Measurements from ENCODE around the gene PEAK3. TPM values are rescaled to one million over a fixed set of nuclear protein-coding genes. Genes with fewer than 3 reads are reported as not detected.

PEAK3 gene
- 0.52 TPM for total RNA-seq

- peaks cover 47% of the 10 kb centered on the region for H3K4me1 ChIP-seq (ENCODE audit: insufficient read depth, low read length)
- H3K4me3 ChIP-seq (ENCODE audit: low read length): peak within 1 kb of the TSS; percentile 43
- no peaks in the 10 kb centered on the region for H3K27me3 ChIP-seq (ENCODE audit: insufficient read depth, low read length)
- no peaks in the 10 kb centered on the region for H3K9me3 ChIP-seq (ENCODE audit: low read depth, low read length)
Measured at GRCh38 chr19:2282062-2282861, at the start of gene PEAK3. TSS of gene PEAK3 (minus strand) at chr19:2282175. CDS start at chr19:2280931, 1,244 bp downstream.

GRCh38 chr19:2330632-2331284 lies 48.8 kb upstream of the PEAK3 start:
- H3K9me3 ChIP-seq (ENCODE audit: low read depth, low read length): no peaks in the 10 kb centered on the region
- no peak overlapping the region for H3K4me3 ChIP-seq (ENCODE audit: low read length)
- peaks cover 71% of the 10 kb centered on the region for H3K4me1 ChIP-seq (ENCODE audit: insufficient read depth, low read length)
- no peaks in the 10 kb centered on the region for H3K27me3 ChIP-seq (ENCODE audit: insufficient read depth, low read length)

GRCh38 chr19:2330255-2330631 lies 48.3 kb upstream of the PEAK3 start:
- Histone ChIP-seq H3K27me3 (ENCODE audit: insufficient read depth, low read length) (no peaks in the 10 kb centered on the region), H3K9me3 (ENCODE audit: low read depth, low read length) (no peaks in the 10 kb centered on the region), H3K4me3 (ENCODE audit: low read length) (no peak overlapping the region), H3K4me1 (ENCODE audit: insufficient read depth, low read length) (peaks cover 76% of the 10 kb centered on the region)

- no peaks in the 10 kb centered on the region for H3K27me3 ChIP-seq (ENCODE audit: insufficient read depth, low read length)
- peaks cover 84% of the 10 kb centered on the region for H3K4me1 ChIP-seq (ENCODE audit: insufficient read depth, low read length)
- H3K9me3 ChIP-seq (ENCODE audit: low read depth, low read length): no peaks in the 10 kb centered on the region
- H3K4me3 ChIP-seq (ENCODE audit: low read length): no peak overlapping the region
Measured at GRCh38 chr19:2329501-2329916, 47.5 kb upstream of the PEAK3 start.

GRCh38 chr19:2329149-2329478 lies 47.1 kb upstream of the PEAK3 start:
- peaks cover 87% of the 10 kb centered on the region for H3K4me1 ChIP-seq (ENCODE audit: insufficient read depth, low read length)
- H3K9me3 ChIP-seq (ENCODE audit: low read depth, low read length): no peaks in the 10 kb centered on the region
- H3K27me3 ChIP-seq (ENCODE audit: insufficient read depth, low read length): no peaks in the 10 kb centered on the region
- peak overlapping the region; percentile 90 for H3K4me3 ChIP-seq (ENCODE audit: low read length)

GRCh38 chr19:2328401-2329148 lies 46.6 kb upstream of the PEAK3 start, which contains the start of the genes LSM7 and SPPL2B:
TSS of gene LSM7 (minus strand) at chr19:2328586. CDS start at chr19:2328566, 20 bp downstream.
TSS of gene SPPL2B (plus strand) at chr19:2328684. CDS start at chr19:2328710, 26 bp downstream.
- Histone ChIP-seq H3K27me3 (ENCODE audit: insufficient read depth, low read length) (no peaks in the 10 kb centered on the region), H3K9me3 (ENCODE audit: low read depth, low read length) (no peaks in the 10 kb centered on the region), H3K4me3 (ENCODE audit: low read length) (peak within 1 kb of the TSS; percentile 90), H3K4me1 (ENCODE audit: insufficient read depth, low read length) (peaks cover 82% of the 10 kb centered on the region)

- Histone ChIP-seq H3K27me3 (ENCODE audit: insufficient read depth, low read length) (no peaks in the 10 kb centered on the region), H3K4me1 (ENCODE audit: insufficient read depth, low read length) (peaks cover 77% of the 10 kb centered on the region), H3K9me3 (ENCODE audit: low read depth, low read length) (no peaks in the 10 kb centered on the region), H3K4me3 (ENCODE audit: low read length) (peak overlapping the region; percentile 90)
Measured at GRCh38 chr19:2327773-2328400, 45.9 kb upstream of the PEAK3 start.

GRCh38 chr19:2326699-2327360 lies 44.9 kb upstream of the PEAK3 start:
- Histone ChIP-seq H3K27me3 (ENCODE audit: insufficient read depth, low read length) (no peaks in the 10 kb centered on the region), H3K9me3 (ENCODE audit: low read depth, low read length) (no peaks in the 10 kb centered on the region), H3K4me3 (ENCODE audit: low read length) (no peak overlapping the region), H3K4me1 (ENCODE audit: insufficient read depth, low read length) (peaks cover 68% of the 10 kb centered on the region)

GRCh38 chr19:2325281-2326046 lies 43.5 kb upstream of the PEAK3 start:
- no peaks in the 10 kb centered on the region for H3K27me3 ChIP-seq (ENCODE audit: insufficient read depth, low read length)
- no peaks in the 10 kb centered on the region for H3K9me3 ChIP-seq (ENCODE audit: low read depth, low read length)
- no peak overlapping the region for H3K4me3 ChIP-seq (ENCODE audit: low read length)
- H3K4me1 ChIP-seq (ENCODE audit: insufficient read depth, low read length): peaks cover 55% of the 10 kb centered on the region

GRCh38 chr19:2324220-2324948 lies 42.4 kb upstream of the PEAK3 start:
- Histone ChIP-seq H3K4me1 (ENCODE audit: insufficient read depth, low read length) (peaks cover 47% of the 10 kb centered on the region), H3K4me3 (ENCODE audit: low read length) (no peak overlapping the region)

GRCh38 chr19:2323707-2324106 lies 41.7 kb upstream of the PEAK3 start:
- Histone ChIP-seq H3K4me3 (ENCODE audit: low read length) (no peak overlapping the region), H3K4me1 (ENCODE audit: insufficient read depth, low read length) (peaks cover 46% of the 10 kb centered on the region), H3K9me3 (ENCODE audit: low read depth, low read length) (no peaks in the 10 kb centered on the region), H3K27me3 (ENCODE audit: insufficient read depth, low read length) (no peaks in the 10 kb centered on the region)

More at GRCh38 chr19:2324220-2324948, 42.4 kb upstream of the PEAK3 start:
- Histone ChIP-seq H3K9me3 (ENCODE audit: low read depth, low read length) (no peaks in the 10 kb centered on the region), H3K27me3 (ENCODE audit: insufficient read depth, low read length) (no peaks in the 10 kb centered on the region)

- Histone ChIP-seq H3K27me3 (ENCODE audit: insufficient read depth, low read length) (no peaks in the 10 kb centered on the region), H3K9me3 (ENCODE audit: low read depth, low read length) (no peaks in the 10 kb centered on the region), H3K4me1 (ENCODE audit: insufficient read depth, low read length) (peaks cover 32% of the 10 kb centered on the region), H3K4me3 (ENCODE audit: low read length) (no peak overlapping the region)
Measured at GRCh38 chr19:2321565-2322283, 39.7 kb upstream of the PEAK3 start.

GRCh38 chr19:2320939-2321338 lies 39.0 kb upstream of the PEAK3 start:
- peaks cover 30% of the 10 kb centered on the region for H3K4me1 ChIP-seq (ENCODE audit: insufficient read depth, low read length)
- no peak overlapping the region for H3K4me3 ChIP-seq (ENCODE audit: low read length)
- no peaks in the 10 kb centered on the region for H3K27me3 ChIP-seq (ENCODE audit: insufficient read depth, low read length)
- H3K9me3 ChIP-seq (ENCODE audit: low read depth, low read length): no peaks in the 10 kb centered on the region

Data from mononuclear cell (primary cell).